ENCODE results near the gene S100A9. TPM values are rescaled to one million over a fixed set of nuclear protein-coding genes. Genes with fewer than 3 reads are reported as not detected.

Gene S100A9
- total RNA-seq, 2 experiments from 2014 or later, result not detected

DNA sequence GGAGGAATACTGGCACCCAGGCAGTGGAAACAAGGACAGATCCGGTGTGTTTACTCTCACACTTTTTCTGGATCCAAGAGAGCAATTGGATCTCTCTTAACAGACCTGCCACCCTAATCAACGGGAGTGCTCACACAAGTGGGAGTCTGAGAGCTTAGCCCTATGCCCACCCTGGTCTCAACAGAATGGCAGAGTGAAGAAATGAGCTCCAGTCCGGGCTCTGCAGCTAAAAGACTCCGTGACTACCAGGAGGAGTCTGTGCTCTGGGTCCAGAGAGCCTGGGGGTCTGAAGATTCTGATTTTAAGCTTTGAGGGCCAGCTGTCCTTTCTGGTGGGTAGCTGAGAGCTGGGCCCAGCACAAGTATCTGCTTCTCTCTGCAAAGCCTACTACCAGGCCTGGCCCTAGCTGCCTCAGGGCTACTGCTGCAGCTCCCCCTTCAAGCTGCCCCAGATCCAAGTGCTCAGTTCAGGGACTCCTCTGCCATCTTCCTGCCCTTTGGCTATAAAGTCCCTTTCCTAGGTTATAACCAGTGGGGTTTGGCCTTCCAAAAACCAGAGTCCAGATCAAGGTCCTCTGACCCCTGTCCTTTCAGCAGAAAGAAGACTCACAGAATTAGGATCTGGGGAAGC is 3.9 kb downstream of the S100A9 start:
- H3K9me3 Mint-ChIP-seq, result no peaks in the 10 kb centered on the region
- TF ChIP-seq, protein P1, sequence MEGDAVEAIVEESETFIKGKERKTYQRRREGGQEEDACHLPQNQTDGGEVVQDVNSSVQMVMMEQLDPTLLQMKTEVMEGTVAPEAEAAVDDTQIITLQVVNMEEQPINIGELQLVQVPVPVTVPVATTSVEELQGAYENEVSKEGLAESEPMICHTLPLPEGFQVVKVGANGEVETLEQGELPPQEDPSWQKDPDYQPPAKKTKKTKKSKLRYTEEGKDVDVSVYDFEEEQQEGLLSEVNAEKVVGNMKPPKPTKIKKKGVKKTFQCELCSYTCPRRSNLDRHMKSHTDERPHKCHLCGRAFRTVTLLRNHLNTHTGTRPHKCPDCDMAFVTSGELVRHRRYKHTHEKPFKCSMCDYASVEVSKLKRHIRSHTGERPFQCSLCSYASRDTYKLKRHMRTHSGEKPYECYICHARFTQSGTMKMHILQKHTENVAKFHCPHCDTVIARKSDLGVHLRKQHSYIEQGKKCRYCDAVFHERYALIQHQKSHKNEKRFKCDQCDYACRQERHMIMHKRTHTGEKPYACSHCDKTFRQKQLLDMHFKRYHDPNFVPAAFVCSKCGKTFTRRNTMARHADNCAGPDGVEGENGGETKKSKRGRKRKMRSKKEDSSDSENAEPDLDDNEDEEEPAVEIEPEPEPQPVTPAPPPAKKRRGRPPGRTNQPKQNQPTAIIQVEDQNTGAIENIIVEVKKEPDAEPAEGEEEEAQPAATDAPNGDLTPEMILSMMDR (IDR thresholded peaks at IDR 0.05), result no peak
- H3K4me3 Mint-ChIP-seq, result no peak overlapping the region
- ChIA-PET CTCF (interaction anchor here (0.6 to 1.9 kb wide), 3 partner anchors 9 to 134 kb away, joined by 3 to 13 read pairs (median 7); no protein-coding TSS in a partner anchor), POLR2A (no interaction called here)
- DNase-seq (no peak), ATAC-seq (no peak)
- no peaks in the 10 kb centered on the region for H3K36me3 Mint-ChIP-seq (ENCODE audit: low read depth)
- peaks cover 5% of the 10 kb centered on the region for H3K4me1 Mint-ChIP-seq (ENCODE audit: low read depth)
- intact Hi-C loops (cut with micrococcal nuclease), result no loop called here
- H3K27ac Mint-ChIP-seq, result no peak overlapping the region
- H3K27me3 Mint-ChIP-seq, result peaks cover 11% of the 10 kb centered on the region

DNA sequence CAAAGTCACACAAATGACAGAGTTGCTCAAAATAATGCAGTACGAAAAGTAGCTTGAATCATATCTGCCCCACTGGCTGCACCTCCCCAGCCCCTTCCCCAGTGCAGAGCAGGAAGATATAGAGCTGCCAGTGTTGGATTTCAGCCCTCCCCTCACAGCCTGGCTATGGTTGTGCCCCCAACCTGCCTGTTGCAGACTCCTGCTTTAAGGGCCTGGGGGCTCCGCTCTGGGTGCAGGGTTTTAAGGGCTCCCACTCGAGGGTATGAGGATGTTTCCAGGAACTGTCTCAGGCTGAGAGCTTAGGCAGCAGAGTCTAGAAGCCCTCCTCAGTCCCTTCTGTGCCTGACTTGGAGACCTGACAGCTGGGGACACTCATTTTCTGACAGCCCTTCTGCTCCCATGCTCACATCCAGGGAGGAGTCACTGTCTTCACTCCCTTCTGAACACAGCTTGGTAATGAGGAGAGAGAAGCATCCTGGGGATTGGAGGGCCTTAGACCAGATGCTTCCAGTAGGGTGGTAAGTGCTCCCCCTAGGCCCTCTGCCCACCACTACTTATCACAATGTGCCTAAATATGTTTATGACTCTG is 4.6 kb downstream of the S100A9 start:
- intact Hi-C loops (cut with micrococcal nuclease), result no loop called here
- Mint-ChIP-seq H3K36me3 (ENCODE audit: low read depth) (no peaks in the 10 kb centered on the region), H3K27me3 (peaks cover 11% of the 10 kb centered on the region), H3K4me1 (ENCODE audit: low read depth) (peaks cover 3% of the 10 kb centered on the region), H3K27ac (no peak overlapping the region), H3K9me3 (no peaks in the 10 kb centered on the region), H3K4me3 (no peak overlapping the region)
- DNase-seq (no peak), ATAC-seq (no peak)
- CTCF ChIA-PET, result interaction anchor here (0.9 to 1.9 kb wide), 2 partner anchors 9 to 133 kb away, joined by 7 to 13 read pairs; no protein-coding TSS in a partner anchor
- TF ChIP-seq, protein P1 (IDR thresholded peaks at IDR 0.05), result no peak
- POLR2A ChIA-PET, result no interaction called here

DNA sequence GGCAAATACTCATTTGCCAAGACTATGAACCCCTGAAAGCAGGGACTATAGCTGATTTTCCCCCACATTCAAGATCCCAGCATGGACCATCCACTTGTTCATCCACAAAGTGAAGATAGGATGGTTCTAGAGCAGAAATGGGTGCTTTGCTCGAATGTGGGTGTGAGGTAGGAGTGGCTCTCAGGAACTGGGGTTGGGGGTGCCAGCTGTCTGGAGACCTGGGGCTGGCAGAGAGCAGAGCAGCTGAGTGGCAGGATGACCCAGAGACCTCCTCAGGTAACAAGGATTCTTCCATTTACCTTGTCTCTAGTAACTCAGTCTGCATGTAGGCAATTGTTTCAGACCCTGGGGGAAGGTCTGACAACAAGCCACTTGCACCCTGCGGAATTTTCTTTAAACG is 6.0 kb downstream of the S100A9 start:
- Mint-ChIP-seq H3K4me3 (no peak overlapping the region), H3K27ac (no peak overlapping the region), H3K9me3 (no peaks in the 10 kb centered on the region), H3K36me3 (ENCODE audit: low read depth) (no peaks in the 10 kb centered on the region), H3K4me1 (ENCODE audit: low read depth) (no peaks in the 10 kb centered on the region), H3K27me3 (peaks cover 11% of the 10 kb centered on the region)
- ChIA-PET POLR2A (no interaction called here), CTCF (interaction anchor here (1.2 to 2.1 kb wide), 3 partner anchors 9 to 131 kb away, joined by 4 to 6 read pairs (median 6); no protein-coding TSS in a partner anchor)
- intact Hi-C loops (cut with micrococcal nuclease), result no loop called here
- ATAC-seq (no peak), DNase-seq (no peak)
- TF ChIP-seq, protein P1 (IDR thresholded peaks at IDR 0.05), result no peak

DNA sequence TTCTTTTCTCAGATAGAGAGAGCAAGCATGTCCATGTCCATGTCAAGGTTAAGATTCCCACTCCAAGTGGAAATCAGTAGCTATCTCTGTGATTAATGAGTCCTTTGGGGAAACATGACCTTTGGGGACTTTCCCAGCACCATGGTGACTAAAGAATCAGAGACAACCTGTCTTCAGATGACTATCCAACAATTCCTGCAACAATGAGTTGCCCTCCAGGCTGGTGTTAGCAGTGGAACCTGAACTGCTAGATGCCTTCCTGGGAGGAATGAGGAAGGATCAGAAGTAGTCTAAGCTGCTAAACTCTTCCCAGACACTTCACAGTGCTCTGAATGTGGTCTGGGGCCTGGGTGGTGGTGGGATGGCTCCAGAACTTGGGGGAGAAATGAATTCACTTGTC is 6.5 kb downstream of the S100A9 start:
- Mint-ChIP-seq H3K27me3 (peaks cover 11% of the 10 kb centered on the region), H3K4me3 (no peak overlapping the region), H3K9me3 (no peaks in the 10 kb centered on the region), H3K36me3 (ENCODE audit: low read depth) (no peaks in the 10 kb centered on the region), H3K4me1 (ENCODE audit: low read depth) (no peaks in the 10 kb centered on the region), H3K27ac (no peak overlapping the region)
- no peak for DNase-seq
- TF ChIP-seq, protein P1 (IDR thresholded peaks at IDR 0.05), result no peak
- ChIA-PET POLR2A (no interaction called here), CTCF (interaction anchor here (1.0 to 2.1 kb wide), 4 partner anchors 9 to 131 kb away, joined by 3 to 6 read pairs (median 5); no protein-coding TSS in a partner anchor)
- ATAC-seq, result no peak
- intact Hi-C loops (cut with micrococcal nuclease), result no loop called here
